T47D (cell line): ENCODE measurements around the gene TMEM61.
"Not testable (repeated sequence)": the region's sequence is repeated elsewhere in the genome, so short reads cannot be mapped to it uniquely, and the experiment has no call there.

Experiments used
- DNase-seq, 2 experiments: peaks; one replicate each; pipeline versions ENCODE4 v3.0.0 to v3.0.0-alpha.2; 2011 to 2012; ENCODE audit warnings: low read depth in 1 of 2, low spot score in 1 of 2
- JUND ChIP-seq: IDR thresholded peaks from 2 replicates; pipeline ENCODE4 v1.6.1; 2012; ENCODE audit warnings: low read depth
- in situ Hi-C: cut with HindIII; loops from 2 replicates; pipeline ENCODE4 v1.10.0; 2016; ENCODE audit warnings: low sequenced_read_pairs, low pct_unique_long_range_greater_than_20kb

Gene TMEM61

DNA sequence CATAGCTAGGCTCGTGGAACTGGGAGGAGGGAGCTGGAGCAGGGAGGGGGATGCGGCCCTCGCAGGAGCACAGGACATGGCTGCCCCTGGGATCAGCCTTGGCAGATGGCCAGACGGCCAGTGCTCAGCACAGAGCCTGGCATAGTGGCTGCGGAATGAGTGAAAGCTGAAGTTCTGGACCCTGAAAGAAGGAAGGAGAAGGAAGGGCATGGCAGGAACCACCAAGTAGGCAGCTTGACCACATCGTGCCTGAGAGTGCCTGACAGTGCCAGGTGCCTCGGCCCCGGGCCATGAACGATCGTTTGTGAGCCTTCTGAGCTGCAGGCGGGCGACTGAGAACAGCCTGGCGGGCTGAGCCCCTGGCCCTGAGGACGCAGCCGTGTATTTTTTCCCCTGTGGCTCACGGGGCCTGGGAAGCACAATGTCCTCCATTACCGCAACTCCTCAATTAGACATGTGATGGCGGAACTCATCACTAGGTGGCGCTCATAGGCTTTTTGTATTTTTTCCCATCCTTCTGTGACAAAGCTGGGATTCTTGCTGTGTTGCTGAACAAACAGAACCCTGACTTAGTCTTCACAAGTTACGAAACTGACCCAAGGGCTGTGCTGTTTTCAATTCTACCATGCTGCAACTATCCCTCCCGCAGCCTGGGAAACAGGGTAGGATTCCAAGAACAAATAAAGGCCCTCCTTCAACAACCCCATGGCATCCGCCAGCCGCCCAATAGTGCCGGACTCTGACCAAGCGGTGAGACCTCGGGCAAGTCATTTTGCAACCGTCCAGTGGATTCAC is 29.9 kb upstream of the TMEM61 start:
- DNase-seq: peak; percentile 33 to 86
- no peak for TF ChIP-seq JUND
- in situ Hi-C loops: no loop called here

DNA sequence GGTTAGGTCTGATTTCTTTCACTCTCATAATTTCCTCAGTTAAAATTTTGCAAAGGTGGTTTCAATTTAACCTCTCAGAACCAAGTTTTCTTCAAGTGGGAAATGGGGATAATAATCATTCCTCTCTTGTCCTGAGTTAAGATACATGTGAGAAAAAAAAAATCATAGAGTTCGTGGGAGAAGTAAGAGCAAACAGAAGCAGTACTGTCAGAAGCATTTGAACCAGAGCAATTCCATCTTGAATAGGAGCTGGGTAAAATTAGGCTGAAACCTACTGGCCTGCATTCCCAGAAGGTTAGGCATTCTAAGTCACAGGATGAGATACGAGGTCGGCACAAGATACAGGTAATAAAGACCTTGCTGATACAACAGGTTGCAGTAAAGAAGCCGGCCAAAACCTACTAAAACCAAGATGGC is 28.6 kb upstream of the TMEM61 start:
- no peak for TF ChIP-seq JUND
- no peak for DNase-seq
- in situ Hi-C loops: no loop called here

DNA sequence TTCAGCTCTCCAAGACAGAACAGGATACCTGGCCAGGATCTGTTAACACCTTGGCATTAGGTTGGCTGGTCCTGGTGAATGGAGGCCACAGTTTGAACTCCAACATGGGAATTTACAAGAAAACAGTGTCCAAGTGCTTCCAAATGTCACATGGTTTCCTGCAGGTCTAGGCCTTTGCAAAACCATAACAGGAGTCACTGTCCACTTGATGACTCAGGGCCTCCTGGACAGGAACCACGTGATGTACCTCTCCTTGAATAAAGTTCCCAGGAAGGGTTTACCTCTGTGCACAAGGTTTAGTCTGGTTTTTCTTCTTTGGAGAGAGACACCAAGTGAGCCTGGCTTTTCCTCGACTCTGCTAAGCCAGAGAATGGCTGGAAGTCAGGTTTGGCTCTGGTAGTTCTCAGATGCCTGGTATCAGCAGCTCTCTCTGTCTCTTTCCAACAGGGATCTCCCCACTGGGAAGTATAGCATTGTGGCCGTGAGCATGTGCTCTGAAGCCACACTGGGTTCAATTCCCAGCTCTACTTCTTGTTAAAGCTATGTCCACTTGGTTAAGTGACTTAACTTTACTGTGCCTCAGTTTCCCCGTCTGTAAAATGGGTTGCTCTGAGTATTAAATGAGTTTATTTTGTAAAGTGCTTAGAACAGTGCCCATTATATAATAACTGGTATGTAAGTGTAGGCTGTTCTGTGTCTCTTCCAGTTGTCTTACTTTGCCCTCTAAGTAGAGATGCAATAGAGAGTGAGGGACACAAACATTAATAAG is 27.3 kb upstream of the TMEM61 start:
- TF ChIP-seq JUND: no peak
- in situ Hi-C loops: no loop called here
- DNase-seq: no peak

DNA sequence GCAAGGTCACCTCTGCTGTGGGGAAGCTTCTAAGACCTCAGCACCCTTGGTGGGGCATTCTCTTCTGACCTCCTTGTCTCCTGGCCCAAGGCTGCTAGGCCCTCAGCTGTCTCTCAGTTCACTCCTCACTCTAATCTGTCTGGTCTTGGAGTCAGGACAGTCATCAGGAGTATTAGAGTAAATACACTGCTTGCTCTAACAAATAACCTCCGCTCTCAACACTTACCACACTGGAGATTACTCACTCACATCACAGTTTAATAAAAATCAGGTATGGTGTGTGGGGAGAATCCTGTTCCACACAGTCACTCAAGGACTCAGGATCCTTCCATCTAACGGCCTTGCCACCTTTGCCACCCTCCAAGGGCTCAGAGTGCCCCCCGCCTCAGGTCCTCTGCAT is 26.6 kb upstream of the TMEM61 start:
- no peak for DNase-seq
- in situ Hi-C loops: no loop called here
- no peak for TF ChIP-seq JUND

DNA sequence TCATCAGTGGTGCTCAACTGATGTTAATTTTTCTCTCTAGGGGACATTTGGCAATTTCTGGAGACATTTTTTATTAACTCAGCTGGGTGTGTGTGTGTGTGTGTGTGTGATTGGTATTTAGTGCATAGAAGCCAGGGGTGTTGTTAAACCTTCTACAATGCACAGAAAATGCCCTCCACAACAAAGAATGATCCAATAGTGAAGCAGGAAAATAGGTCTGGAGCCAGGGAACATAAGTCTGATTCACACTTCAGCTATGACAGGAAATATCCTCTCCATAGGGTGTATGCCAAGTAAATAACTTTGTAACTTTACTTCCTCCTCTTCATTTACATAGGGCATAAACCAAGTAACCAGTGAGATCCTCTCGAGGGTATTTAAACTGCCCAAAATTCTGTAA is 25.1 kb upstream of the TMEM61 start:
- in situ Hi-C loops: no loop called here
- DNase-seq: peak in 1 of 2 experiments; percentile 61
- no peak for TF ChIP-seq JUND

DNA sequence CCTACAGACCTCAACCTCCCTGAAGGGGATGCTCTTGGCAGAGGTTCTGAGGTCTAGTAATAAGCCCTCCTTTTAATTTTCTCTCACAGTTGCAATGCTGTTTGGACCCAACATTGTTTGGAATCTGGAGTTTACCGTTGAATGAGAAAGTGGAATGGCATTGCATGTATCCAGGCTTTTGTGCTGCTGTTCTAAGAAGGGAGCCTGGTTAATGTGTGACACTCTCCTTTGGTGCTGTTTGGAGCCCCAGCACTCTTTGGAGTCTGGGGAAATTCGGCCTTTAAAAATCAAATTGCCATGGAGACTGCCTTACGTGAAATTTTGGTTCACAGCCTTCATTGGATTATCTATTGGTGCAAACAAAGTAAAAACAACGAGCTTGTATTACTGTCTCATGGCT is 23.7 kb upstream of the TMEM61 start:
- TF ChIP-seq JUND: no peak
- DNase-seq: no peak
- in situ Hi-C loops: no loop called here

DNA sequence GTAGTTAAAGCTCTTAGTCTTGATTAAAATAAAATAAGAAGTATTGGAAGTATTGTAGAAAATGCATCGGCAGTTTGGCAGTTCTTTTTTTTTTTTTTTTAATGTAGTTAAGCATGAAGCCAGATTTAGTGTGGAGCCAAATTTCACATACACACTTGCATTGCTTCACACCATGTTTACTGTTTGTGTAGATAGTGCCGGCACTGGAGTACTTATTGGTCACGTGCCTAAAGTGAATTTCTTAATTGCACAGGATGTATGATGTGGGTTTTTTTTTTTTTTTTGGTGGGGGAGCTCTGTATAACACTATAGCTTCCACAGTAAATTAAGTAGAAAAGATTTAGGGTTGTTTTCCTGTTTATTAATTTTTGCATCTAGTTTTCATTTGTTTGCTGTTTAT is 21.2 kb upstream of the TMEM61 start:
- no peak for DNase-seq
- TF ChIP-seq JUND: no peak
- in situ Hi-C loops: no loop called here

DNA sequence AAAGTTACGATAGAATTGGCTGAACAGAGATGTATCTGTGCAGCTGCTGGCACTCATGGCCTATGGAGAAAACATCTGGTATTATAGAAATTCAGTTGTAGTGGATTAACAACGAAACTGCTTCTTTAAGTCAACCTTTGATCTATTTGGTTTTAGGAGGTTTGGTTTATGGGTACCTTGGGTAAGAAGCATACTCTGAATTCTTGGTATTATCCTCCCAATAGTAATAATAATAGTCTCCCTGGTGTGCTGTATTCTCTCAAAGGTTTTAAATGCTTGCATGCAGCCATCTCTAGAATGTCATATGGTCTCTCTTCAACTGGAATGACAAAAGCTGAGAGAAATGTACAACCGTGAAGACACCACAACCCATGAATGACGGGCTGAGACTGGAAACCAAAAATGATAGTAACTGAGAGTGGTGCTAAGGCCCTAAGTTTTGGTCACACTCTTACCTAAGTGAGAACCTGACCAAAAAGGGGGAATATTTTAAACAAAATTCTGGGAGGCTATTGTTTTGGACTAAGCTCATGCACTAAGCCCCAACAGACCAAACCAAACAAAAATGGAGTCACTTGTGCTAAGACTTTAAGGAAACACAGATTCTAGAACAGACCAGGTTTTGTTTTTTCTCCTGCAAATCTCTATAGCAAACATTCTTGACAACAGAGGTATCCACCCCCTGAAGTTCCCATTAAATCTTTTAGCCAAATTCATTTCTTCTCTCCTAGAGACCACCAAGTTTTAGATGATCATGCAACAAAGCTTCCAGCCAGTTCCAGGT is 17.6 kb upstream of the TMEM61 start:
- in situ Hi-C loops: no loop called here
- no peak for TF ChIP-seq JUND

DNA sequence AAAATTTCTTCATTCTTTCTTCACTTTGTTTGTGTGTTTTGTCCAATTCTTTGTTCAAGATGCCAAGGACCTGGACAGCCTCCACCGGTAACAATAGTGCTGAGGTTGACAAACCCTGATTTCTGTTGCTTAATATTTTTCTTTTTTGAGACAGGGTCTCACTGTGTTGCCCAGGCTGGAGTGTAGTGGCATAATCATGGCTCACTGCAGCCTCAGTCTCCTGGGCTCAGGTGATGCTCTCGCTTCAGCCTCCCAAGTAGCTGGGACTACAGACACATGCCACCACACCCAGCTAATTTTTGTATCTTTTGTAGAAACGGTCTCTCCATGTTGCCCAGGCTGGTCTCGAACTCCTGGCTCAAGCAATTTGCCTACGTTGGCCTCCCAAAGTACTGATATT is 16.6 kb upstream of the TMEM61 start:
- in situ Hi-C loops, DNase-seq: not testable (repeated sequence)

More for the DNA sequence above, 17.6 kb upstream of the TMEM61 start:
- no peak for DNase-seq

DNA sequence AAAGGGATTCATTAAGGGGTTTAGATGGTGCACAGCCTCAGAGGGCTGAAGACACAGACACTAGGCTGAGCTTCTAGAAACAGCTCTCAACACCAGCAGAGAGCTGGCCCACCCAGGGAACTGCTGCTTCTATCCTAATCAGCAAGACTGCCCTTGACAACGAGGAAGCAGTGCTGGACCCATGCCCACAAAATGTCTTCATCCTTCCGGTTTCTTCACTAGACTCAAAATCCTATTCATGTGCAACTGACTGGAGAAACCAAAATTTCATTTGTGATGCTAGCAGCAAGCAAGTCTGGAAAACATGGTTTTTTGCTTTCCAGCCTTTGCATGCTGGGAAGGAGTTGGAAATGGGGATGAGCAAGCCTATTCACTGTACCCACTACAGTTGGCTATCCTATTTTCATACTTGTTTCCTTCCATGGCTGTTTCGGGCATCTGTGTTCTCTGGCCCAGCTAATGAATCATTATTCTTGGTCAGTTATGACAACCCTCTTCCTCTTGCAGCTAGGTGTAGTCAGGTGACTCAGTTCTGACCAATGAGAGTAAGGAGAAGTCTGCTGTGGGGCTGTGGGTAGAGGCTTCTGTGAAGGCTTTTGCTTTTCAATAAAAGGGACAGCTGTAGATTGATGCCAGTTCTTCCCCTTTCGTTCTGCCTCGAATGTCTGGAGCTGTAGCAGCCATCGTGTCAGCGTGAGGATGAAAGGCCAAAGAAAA is 14.6 kb upstream of the TMEM61 start:
- no peak for DNase-seq
- in situ Hi-C loops: no loop called here
- TF ChIP-seq JUND: no peak

DNA sequence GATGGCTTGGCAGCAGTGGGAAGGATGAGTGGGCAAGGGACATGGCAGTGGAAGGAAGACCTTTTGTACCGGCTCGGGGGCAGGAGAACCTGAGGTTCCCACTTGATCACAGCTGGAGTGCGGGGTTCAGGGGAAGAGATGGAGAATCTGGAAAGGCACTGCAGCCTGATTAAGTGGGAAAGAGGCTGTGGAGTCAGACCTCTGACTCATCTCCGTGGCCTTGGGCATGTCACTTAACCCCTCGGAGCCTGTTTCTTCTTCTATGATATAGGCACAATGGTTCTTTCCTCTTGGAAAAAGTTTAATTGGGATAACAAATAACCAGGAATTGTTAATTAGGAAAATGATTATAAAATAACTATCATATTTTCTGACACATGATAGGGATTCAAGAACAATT is 13.1 kb upstream of the TMEM61 start:
- no peak for DNase-seq
- in situ Hi-C loops: no loop called here

DNA sequence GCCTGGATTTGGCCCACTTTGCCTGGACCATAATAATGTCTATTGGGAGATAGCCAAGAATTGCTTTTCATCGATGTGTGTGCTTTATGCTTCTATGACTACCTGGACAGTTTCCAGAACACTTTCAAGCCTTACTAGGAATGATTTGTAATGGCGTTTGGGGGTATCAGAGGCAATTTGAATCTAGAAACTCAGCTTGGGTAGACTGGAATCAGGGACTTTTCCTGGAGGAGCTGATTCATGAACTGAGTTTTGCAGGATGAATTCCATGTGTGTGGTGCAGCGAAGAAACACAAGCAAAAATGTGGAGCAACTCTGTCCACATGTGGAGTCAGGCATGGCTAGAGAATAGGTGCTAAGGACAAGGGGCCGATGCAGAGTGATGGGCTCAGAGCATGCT is 11.9 kb upstream of the TMEM61 start:
- no peak for TF ChIP-seq JUND
- in situ Hi-C loops: no loop called here
- no peak for DNase-seq

More for the DNA sequence above, 13.1 kb upstream of the TMEM61 start:
- no peak for TF ChIP-seq JUND
